ENCODE data around the gene MAPK7. TPM values are rescaled to one million over a fixed set of nuclear protein-coding genes. Genes with fewer than 3 reads are reported as not detected.

MAPK7 gene
- total RNA-seq, 3 donors from 2014 or later = 10.9 to 12.7 (median 12.1) TPM

DNA sequence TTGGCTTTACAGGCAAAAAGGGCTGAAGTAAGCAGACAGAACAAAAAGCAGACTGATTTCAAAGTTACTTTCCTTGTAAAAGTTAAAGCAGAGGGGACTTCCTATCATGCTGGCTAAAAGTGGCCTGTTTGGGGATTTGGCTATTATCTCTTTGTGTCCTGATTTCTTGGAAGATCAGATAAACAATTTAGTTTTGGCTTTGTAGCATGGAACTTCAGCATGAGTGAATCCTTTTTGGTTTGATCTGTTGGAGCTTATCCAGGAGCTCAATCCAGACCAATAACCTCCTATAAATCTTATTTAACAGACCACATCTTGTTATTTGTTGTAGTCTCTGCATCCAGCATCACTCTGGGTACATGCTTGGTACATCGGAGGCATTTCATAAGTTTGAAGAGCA lies 23.9 kb downstream of the MAPK7 start:
- DNase-seq (no peak), ATAC-seq (no peak)
- Mint-ChIP-seq H3K27me3 (ENCODE audit: low read depth) (no peaks in the 10 kb centered on the region), H3K9me3 (no peaks in the 10 kb centered on the region), H3K4me1 (ENCODE audit: low read depth) (no peaks in the 10 kb centered on the region), H3K36me3 (ENCODE audit: insufficient read depth) (no peaks in the 10 kb centered on the region), H3K4me3 (no peak overlapping the region)

DNA sequence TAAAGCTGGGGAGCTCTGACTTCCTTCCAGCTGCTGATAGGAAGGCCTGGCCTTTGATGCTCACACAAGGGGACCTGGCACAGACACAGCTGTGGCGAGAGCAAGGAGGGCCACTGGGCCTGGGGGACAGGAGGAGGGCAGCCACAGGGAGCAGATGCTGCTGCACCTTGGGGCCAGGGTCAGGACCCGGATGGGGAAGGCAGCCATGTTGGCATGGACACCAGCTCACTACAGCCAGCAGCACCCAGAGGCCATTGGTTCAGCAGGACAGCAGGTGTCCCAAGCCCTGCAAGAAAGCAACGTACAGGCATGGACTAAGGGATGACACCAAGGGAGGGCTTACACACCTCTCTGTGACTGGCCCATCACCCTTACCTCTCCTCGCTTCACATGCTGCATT lies 24.7 kb downstream of the MAPK7 start:
- Mint-ChIP-seq H3K36me3 (ENCODE audit: insufficient read depth) (no peaks in the 10 kb centered on the region), H3K4me1 (ENCODE audit: low read depth) (no peaks in the 10 kb centered on the region), H3K27me3 (ENCODE audit: low read depth) (no peaks in the 10 kb centered on the region), H3K4me3 (no peak overlapping the region), H3K9me3 (no peaks in the 10 kb centered on the region)
- ATAC-seq (no peak), DNase-seq (no peak)

DNA sequence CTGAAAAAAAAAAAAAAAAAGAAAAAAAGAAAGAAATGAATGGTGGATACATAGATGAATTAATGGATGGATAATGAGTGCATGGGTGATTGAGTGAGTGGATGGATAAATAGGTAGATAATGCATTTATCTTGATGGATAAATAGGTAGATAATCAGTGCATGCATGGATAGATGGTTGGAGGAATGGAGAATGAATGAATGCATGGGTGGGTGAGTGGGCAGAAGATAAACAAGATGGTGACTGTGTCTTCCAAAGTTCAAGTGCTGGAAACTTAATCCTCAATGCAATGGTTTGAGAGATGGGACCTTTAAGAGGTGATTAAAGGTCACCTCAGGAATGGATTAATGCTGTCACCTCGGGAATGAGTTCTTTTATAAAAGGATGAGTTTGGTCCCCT lies 26.0 kb downstream of the MAPK7 start:
- H3K4me3 Mint-ChIP-seq = no peak overlapping the region
- DNase-seq (no peak), ATAC-seq (no peak)
- H3K27me3 Mint-ChIP-seq (ENCODE audit: low read depth) = no peaks in the 10 kb centered on the region
- H3K4me1 Mint-ChIP-seq (ENCODE audit: low read depth) = no peaks in the 10 kb centered on the region
- no peaks in the 10 kb centered on the region for H3K36me3 Mint-ChIP-seq (ENCODE audit: insufficient read depth)
- no peaks in the 10 kb centered on the region for H3K9me3 Mint-ChIP-seq

DNA sequence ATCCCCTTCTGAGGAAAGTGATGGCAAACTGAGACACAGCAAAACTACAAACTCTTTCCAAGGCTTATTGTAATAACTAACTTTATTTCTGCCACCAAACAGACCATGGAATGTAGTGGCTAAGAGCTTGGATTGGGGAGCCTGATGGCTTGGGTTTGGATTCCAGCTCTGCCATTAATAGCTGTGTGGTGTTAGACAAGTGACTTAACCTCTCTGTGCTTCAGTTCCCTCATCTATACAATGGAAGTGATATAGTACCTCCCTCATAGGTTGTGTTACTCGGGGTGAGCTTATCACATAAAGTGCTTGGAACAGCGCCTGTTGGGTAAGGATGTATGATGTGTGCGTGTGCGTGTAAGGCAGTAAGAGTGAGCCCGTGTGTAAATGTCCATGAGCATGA lies 26.8 kb downstream of the MAPK7 start:
- no peak for ATAC-seq
- Mint-ChIP-seq H3K27me3 (ENCODE audit: low read depth) (no peaks in the 10 kb centered on the region), H3K4me1 (ENCODE audit: low read depth) (no peaks in the 10 kb centered on the region), H3K36me3 (ENCODE audit: insufficient read depth) (no peaks in the 10 kb centered on the region), H3K9me3 (no peaks in the 10 kb centered on the region), H3K4me3 (no peak overlapping the region)
- no peak for DNase-seq

DNA sequence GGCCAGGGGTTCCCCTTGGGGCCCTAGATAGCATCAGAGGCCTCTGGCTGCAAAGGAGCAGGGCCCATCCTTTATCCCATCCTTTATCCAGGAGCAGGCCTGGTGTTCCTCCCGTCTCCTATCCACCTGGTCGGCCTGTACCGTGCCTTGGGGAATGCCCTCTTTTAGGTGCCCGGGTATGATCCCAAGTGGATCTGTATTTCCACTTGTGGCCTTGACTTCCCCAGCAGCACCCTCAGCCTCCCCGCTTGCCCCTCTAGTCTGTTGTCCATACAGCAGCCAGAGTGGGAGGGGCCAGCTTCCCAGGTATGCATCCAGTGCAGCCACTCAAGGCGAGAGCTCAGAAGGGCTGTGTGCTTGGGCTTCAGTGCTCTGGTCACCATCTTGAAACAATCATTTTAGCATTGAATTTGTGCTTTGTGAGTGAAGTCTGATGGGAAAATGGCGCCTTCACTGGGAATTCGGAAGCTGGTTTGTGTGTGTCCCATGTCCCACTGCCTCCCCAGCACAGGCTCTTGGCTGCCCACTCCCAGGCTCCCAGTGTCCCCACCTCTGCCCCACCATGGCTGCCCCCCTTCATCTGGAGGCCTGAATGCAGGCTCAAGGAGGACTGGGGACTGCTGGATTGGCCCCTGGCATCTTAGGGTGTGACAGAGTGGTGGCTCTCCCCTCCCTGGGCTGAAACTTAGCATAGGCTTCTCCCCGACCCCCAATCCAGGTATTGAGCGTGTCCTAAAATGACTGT lies 29.5 kb downstream of the MAPK7 start:
- H3K27me3 Mint-ChIP-seq (ENCODE audit: low read depth) = peaks cover 2% of the 10 kb centered on the region
- DNase-seq (no peak), ATAC-seq (no peak)
- H3K4me3 Mint-ChIP-seq = no peak overlapping the region
- no peaks in the 10 kb centered on the region for H3K4me1 Mint-ChIP-seq (ENCODE audit: low read depth)
- no peaks in the 10 kb centered on the region for H3K36me3 Mint-ChIP-seq (ENCODE audit: insufficient read depth)
- no peaks in the 10 kb centered on the region for H3K9me3 Mint-ChIP-seq

DNA sequence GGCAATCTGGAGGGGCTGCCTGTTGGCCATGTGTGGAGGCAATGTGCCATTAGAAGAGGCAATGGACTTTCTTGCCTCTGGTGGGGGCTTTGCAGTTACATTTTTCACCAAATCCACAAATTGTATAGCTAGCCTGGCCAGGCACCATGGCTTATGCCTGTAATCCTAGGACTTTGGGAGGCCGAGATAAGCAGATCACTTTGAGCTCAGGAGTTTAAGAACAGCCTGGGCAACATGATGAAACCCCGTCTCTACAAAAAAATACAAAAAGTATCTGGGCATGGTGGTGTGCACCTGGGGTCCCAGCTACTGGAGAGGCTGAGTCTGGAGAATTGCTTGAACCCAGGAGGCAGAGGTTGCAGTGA lies 30.0 kb downstream of the MAPK7 start:
- ATAC-seq = no peak
- no peak overlapping the region for H3K4me3 Mint-ChIP-seq
- no peaks in the 10 kb centered on the region for H3K4me1 Mint-ChIP-seq (ENCODE audit: low read depth)
- no peaks in the 10 kb centered on the region for H3K9me3 Mint-ChIP-seq
- DNase-seq = no peak
- peaks cover 3% of the 10 kb centered on the region for H3K27me3 Mint-ChIP-seq (ENCODE audit: low read depth)
- no peaks in the 10 kb centered on the region for H3K36me3 Mint-ChIP-seq (ENCODE audit: insufficient read depth)

DNA sequence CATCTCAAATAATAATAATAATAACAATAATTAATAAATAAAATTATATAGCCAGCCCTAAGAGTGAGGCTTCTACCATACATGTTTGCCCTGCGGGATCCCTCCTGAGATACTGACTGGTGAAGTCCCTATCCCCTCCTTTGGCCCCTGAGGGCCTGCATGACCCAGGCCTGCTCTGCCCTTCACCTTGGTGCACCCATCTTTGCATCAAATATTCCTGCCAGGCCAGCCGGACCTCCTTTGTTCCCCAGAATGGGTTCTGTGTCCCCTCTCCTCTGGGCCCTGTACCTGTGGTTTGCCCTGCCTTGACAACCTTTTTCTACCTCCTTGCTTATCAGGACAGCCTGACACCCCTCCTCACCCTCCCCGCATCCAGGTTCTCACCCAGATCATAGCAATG lies 30.8 kb downstream of the MAPK7 start:
- Mint-ChIP-seq H3K9me3 (no peaks in the 10 kb centered on the region), H3K4me1 (ENCODE audit: low read depth) (no peaks in the 10 kb centered on the region), H3K27me3 (ENCODE audit: low read depth) (peaks cover 4% of the 10 kb centered on the region), H3K36me3 (ENCODE audit: insufficient read depth) (no peaks in the 10 kb centered on the region), H3K4me3 (no peak overlapping the region)
- ATAC-seq (no peak), DNase-seq (no peak)

DNA sequence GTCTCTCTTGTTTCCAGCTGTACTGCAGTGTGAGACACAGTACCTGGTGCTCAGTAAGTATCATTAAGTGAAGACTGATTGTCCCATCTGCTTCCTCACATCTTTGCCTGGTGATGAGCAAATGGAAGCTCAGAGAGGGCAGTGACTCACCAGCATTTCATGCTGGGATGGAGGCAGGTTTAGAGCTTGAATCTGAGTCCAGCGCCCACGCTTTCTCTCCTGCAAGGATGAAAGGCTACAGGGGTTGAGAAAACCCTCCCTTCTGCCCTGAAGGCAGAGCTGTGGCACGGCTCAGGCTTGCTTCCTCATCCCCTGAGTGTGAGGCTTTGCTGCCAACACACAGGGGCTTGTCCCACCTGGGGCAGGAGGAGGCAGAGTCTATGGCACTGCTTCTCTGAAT lies 31.2 kb downstream of the MAPK7 start:
- Mint-ChIP-seq H3K4me3 (no peak overlapping the region), H3K4me1 (ENCODE audit: low read depth) (no peaks in the 10 kb centered on the region), H3K27me3 (ENCODE audit: low read depth) (peaks cover 4% of the 10 kb centered on the region), H3K36me3 (ENCODE audit: insufficient read depth) (no peaks in the 10 kb centered on the region), H3K9me3 (no peaks in the 10 kb centered on the region)
- DNase-seq (no peak), ATAC-seq (peak; percentile 18 to 56)

DNA sequence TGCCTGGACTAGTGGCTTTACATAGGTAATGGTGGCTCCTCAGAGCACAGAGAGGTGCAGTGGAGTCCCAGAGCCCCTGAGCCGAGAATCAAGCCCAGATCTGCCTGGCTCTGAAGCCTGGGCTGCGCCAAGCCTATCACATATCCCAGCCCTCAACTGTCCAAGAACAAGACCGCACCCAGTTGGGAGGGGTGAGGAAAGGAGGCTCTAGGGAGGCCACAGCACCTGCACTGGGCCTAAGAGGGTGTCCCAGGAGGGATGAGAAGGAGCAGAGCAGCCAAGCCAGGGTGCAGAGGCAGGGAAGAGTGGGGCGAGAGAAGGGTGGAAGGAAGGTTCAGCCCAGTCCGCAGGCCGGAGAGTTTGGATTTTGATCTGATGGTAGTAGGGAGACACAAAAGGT lies 31.8 kb downstream of the MAPK7 start:
- Mint-ChIP-seq H3K9me3 (no peaks in the 10 kb centered on the region), H3K27me3 (ENCODE audit: low read depth) (peaks cover 4% of the 10 kb centered on the region), H3K36me3 (ENCODE audit: insufficient read depth) (no peaks in the 10 kb centered on the region), H3K4me1 (ENCODE audit: low read depth) (no peaks in the 10 kb centered on the region), H3K4me3 (no peak overlapping the region)
- no peak for ATAC-seq
- no peak for DNase-seq

DNA sequence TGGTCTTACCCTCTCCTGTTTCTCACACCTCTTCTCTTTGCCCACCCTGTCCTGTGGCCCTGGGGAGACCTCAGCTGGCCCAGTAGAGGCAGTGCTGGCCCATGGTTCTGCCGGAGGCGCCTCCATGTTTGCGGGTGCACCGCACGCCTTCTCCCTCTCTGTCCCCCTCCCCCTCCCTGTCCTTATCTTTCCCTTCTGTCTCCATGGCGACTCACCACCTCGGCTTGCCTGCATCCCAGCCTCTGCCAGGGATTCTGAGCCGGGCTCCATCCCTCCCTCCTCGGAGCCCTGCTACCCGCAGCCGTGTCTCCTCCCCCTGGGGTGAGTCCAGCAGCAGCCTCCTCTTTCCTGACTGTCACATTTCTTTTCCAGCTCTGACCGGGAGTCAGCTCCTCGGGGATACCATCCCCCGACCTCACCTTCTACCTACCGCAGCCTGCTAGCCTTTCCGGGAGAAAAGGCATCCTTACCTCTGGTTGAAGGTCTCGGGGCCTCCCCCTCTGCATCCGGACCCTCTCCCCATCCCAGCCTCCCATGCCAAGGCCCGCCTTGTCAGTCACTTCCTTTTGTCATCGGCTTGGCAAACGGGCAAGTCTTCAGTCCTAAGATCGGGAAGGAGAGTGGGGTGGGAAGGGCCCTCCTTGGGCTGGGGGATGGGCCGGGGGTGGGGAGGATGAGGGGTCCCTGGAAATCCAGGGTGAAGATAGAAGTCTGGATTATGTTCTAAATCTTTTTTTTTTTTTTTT lies 32.8 kb downstream of the MAPK7 start, which contains the start of gene RNF112:
Gene RNF112, plus strand, starts transcription at position 358 of the 746 bp plus-strand sequence. Its CDS starts 177 bp downstream, at position 535.
- H3K4me1 Mint-ChIP-seq (ENCODE audit: low read depth) = no peaks in the 10 kb centered on the region
- ATAC-seq (no peak), DNase-seq (no peak)
- H3K4me3 Mint-ChIP-seq = no peak within 1 kb of the TSS
- H3K36me3 Mint-ChIP-seq (ENCODE audit: insufficient read depth) = no peaks in the 10 kb centered on the region
- H3K27me3 Mint-ChIP-seq (ENCODE audit: low read depth) = peaks cover 4% of the 10 kb centered on the region
- H3K9me3 Mint-ChIP-seq = no peaks in the 10 kb centered on the region

DNA sequence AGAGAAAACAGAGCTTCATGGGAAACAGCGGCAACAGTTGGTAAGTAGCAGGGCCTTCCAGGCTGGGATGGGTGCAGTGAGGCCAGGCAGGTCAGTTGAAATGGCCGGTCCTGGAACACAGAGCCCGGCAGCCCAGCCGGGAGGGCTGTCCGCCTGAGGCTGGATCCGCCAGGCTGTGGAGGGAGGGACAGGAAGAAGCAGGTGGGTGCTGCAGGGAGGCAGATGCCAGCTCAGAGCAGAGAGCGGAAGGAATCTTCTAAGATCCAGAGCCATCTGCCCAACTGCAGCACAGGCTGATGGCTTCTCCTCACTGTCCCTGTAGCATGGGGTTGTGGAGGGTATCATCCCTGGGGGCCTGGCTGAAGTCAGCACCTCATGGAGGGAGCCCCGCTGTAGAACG lies 33.3 kb downstream of the MAPK7 start:
- DNase-seq = no peak
- H3K27me3 Mint-ChIP-seq (ENCODE audit: low read depth) = peaks cover 4% of the 10 kb centered on the region
- H3K4me1 Mint-ChIP-seq (ENCODE audit: low read depth) = no peaks in the 10 kb centered on the region
- H3K4me3 Mint-ChIP-seq = no peak overlapping the region
- no peak for ATAC-seq
- no peaks in the 10 kb centered on the region for H3K9me3 Mint-ChIP-seq
- no peaks in the 10 kb centered on the region for H3K36me3 Mint-ChIP-seq (ENCODE audit: insufficient read depth)

DNA sequence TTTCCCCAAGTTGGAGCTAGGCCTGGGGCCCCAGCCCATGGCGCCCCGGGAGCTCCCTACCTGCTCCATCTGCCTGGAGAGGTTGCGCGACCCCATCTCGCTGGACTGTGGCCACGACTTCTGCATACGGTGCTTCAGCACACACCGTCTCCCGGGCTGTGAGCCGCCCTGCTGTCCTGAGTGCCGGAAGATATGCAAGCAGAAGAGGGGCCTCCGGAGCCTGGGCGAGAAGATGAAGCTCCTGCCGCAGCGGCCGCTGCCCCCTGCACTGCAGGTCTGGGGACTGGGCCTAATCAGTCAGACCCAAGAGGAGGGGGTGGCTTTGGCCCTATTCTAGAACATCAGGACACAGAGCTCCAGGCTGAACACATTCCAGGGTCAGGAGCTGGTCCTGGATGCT lies 34.2 kb downstream of the MAPK7 start:
- Mint-ChIP-seq H3K4me1 (ENCODE audit: low read depth) (peaks cover 2% of the 10 kb centered on the region), H3K9me3 (no peaks in the 10 kb centered on the region), H3K36me3 (ENCODE audit: insufficient read depth) (no peaks in the 10 kb centered on the region), H3K4me3 (no peak overlapping the region), H3K27me3 (ENCODE audit: low read depth) (peaks cover 4% of the 10 kb centered on the region)
- DNase-seq (no peak), ATAC-seq (no peak)

DNA sequence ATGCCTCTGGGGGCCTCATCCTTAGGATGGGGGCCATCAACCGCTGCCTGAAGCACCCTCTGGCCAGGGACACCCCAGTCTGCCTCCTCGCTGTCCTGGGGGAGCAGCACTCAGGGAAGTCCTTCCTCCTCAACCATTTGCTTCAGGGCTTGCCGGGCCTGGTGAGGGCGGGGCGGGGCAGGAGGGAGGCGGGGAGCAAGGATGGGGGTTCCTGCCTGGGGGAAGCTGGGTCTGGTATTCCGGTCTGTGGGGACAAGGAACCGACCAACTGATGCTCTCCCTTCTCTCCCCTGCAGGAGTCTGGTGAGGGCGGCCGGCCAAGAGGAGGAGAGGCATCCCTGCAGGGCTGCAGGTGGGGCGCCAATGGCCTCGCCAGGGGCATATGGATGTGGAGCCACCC lies 34.7 kb downstream of the MAPK7 start:
- peaks cover 7% of the 10 kb centered on the region for H3K4me1 Mint-ChIP-seq (ENCODE audit: low read depth)
- H3K4me3 Mint-ChIP-seq = no peak overlapping the region
- H3K27me3 Mint-ChIP-seq (ENCODE audit: low read depth) = peaks cover 4% of the 10 kb centered on the region
- no peaks in the 10 kb centered on the region for H3K36me3 Mint-ChIP-seq (ENCODE audit: insufficient read depth)
- ATAC-seq = no peak
- H3K9me3 Mint-ChIP-seq = no peaks in the 10 kb centered on the region
- no peak for DNase-seq

DNA sequence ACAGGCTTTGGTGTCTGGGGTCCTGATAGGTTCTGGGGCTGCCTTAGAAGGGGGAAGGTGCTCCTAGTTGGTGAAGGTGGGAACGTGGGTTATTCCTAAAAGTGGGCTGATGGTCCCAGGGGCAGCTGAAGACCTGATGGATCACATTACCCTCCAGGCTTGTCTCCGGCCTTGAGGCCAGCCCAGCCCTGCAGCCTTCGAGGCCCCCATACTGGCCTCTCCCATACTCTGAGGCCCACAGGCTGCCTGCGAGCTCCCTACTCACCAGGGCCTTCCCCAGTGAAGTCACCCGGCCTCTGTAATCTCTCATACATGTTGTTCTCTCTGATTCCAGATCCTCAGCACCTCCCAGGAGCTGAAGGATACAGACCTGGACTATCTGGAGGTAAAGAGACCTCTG lies 35.5 kb downstream of the MAPK7 start:
- Mint-ChIP-seq H3K4me3 (no peak overlapping the region), H3K9me3 (no peaks in the 10 kb centered on the region), H3K4me1 (ENCODE audit: low read depth) (peaks cover 13% of the 10 kb centered on the region), H3K27me3 (ENCODE audit: low read depth) (peaks cover 4% of the 10 kb centered on the region), H3K36me3 (ENCODE audit: insufficient read depth) (no peaks in the 10 kb centered on the region)
- DNase-seq (no peak), ATAC-seq (no peak)

All from activated T-cell treated with anti-CD3 and anti-CD28 coated beads, Interleukin-2, amount 50 U/mL, for 4 hours (primary cell).